ENCODE data around the gene CFAP58.

Gene CFAP58, protein sequence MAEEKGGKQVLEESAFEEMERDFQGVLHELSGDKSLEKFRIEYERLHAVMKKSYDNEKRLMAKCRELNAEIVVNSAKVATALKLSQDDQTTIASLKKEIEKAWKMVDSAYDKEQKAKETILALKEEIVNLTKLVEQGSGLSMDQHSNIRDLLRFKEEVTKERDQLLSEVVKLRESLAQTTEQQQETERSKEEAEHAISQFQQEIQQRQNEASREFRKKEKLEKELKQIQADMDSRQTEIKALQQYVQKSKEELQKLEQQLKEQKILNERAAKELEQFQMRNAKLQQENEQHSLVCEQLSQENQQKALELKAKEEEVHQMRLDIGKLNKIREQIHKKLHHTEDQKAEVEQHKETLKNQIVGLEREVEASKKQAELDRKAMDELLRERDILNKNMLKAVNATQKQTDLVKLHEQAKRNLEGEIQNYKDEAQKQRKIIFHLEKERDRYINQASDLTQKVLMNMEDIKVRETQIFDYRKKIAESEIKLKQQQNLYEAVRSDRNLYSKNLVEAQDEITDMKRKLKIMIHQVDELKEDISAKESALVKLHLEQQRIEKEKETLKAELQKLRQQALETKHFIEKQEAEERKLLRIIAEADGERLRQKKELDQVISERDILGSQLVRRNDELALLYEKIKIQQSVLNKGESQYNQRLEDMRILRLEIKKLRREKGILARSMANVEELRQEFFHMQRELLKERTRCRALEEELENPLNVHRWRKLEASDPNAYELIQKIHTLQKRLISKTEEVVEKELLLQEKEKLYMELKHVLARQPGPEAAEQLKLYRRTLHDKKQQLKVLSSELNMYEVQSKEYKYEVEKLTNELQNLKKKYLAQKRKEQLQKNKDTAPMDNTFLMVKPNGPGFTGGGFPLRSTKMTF

DNA sequence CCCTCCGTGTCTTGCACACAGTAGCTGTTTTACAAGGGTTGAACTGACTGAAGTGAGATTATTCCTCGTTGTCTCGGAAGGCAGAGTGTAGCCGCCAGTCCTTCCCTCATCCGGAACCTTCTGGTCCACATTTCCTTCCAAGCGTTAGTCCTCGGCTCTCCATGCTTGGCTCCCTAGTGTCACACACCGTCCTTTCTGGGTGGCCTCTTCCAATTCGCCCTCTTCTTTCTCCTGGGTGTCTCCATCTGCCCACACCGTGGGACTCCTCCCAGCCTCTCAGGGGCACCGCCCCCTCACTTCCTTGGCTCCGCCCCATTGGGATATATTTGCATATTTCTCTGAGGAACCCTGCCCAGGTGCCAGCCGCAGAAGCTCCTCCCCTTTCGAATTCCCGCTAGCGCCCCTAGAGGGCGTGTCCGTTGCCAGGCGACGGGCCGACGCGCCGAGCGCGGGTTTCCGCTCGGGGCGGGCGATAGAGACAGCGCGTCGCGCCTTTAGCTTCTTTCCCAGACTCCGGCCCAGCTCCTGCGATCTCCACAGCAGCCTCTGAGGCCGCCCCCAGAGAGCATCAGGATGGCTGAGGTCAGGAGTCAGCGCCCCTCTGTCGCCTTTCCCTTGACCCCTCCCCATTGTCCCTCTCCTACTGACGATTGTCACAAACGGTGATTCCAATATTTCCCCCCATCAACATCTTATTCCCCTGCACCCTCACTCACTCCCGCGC, at the start of gene CFAP58:
Gene CFAP58, plus strand, starts transcription at position 509 of the 724 bp plus-strand sequence. Its CDS starts 65 bp downstream, at position 574.
- peak; percentile 94 for DNase-seq

DNA sequence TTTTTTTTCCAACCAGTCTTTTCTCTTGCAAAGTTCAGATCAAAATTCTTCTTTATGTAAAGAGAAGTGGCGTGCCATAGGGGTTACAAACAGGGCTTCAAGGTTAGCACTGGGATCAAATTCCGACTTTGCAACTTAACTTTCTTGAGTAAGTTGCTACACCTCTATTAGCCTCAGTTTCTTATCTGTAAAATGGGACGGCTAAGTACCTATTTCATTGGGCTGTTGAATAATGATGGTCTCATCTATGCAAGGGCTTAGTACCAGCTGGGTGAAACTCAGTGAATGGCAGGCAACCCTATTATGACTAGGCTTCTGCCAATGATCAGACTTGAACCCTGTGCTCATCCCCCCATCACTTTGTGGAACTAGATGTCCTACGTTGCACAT, 49.3 kb upstream of the CFAP58 start:
- no peak for DNase-seq

DNA sequence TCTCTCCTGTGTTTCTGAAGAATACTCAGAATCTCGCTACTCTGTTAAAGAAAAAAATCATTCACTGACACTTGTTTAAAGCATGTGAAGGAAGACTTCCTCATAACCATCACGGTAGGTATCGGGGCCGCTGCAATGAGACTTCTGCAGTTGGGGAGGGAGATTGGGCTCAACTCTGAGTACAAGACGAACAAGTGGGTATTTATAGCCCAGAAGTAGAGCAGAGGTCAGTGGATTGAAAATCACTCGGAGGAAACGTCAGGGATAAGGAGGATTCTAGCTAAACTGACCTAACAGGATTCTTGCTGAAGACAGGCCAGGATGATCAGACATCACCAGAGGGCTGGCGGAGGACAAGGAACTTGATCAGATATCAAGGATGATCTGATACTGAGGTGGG, 48.7 kb upstream of the CFAP58 start:
- DNase-seq: no peak

DNA sequence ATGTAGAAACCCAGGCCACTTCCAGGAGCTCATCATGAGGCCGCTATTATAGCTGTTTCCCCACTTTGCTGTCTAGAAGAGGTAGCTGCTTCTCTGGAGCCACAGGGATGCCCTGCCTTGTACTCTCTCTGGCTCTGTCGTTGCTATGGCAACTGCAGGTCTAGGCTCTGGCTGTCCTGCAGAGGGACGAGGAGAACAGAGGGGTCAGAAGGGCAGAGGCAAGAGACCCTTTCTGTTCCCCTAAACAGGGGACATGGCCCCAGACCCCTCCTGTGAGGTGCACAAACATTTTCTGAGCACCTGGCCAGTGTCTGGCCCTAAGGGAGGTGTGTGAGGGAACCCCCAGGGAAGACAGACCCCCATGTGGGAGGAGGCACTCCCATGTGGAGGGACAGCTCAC, 46.7 kb upstream of the CFAP58 start:
- DNase-seq: no peak

DNA sequence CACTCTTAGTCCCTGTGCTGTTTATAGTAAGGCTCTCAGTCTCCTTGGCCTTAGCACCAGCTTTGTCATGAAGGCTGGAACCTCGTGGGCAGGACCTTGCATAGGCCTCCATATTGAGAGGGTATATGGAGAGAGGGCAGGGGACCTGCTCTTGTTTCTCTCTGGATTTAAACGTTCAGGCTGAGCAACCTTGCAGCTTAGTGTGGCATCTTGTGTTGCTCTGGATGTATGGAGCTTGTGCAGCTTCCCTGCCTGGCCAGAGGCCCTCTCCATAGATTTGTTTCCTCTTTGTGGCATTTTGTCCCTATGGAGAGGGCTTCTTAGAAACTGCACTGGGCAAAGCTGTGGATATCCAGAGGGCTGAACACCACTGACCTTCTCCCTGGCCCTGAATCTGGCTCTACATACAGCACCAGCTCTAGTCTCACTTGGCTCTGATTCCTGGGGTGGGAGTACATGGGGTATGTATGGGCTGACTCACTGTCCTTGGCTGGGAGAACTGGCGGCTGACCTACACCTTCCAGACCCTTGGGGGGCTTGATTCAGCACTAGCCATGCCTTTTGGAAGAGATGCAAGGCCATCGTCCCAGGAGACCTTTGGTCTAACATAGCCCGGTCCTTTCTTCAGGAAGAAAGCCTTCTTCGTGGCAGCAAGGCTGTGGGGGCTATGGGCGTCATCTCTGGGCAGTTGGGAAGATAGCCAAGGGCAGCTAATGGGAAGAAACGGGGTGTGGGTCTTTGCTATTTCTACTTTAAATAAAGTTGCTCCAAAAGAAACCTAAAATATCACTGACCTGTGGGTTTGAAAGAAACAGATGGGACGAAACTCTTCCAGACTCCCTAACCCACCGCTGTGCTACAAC, 45.8 kb upstream of the CFAP58 start:
- DNase-seq: no peak

DNA sequence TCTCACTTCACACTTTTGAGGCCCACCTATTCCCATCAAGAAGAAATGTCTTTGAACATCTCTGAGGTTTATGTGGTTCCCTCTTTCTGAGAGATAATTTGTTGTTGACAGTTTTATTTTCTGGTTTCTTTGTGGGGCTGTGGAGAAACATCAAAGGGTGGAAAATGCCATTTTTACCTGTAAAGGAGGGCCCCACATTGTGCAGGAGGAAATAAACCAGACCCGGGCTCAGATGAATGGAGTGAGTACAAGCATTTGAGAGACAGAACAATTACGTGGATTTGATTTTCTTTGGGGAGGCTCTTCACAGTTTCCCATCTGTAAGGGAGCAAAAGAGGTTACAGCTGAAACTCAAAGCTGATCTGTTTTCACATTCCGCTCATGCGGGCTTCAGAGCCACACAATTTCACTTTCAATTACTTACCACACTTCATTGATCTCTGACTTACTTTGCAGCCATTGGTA, 45.2 kb upstream of the CFAP58 start:
- DNase-seq: no peak

DNA sequence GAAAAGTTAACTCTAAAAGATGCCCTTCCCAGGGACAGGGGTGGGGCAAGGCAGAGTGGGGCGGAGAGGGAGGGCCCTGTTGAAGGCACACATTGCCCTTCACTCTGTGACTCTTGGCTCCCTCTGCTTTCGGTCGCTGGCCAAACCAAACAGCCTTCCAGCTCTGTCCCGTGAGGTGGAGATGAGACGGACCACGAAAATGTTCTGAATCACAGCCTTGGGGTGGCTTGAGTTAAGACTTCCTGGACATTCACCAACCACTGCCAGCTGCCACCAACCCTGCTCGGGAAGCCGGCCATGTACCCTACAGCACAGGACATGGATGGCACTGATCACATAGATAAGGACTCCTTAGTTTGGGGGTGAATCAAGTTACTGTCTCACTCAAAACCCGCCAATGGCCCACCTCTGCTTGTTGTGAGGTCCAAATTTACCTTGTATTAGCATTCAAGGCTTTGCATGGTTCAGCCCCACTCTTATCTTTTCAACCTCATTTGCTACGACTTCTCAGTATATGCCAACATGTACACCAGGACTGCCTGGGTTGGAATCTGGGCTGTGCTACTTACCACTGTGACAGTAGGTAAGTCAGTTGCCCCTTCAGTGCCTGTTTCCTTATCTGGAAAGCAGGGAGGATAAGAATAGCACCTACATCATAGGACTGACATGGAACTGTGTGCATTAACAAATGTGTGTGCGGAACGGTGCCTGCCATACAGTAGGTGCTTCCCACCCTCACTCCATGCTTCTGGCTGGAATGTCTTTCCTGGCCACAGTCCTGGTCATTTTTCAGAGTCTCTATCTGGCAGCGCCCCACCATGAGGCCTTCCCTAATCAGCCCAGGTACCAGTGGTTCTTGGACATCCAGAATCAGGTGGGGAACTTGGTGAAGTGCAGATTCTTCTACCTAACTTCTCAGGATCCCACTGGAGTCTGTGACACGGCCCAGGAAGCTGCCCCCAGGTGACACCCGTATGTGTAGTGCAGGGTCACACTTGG, 43.4 kb upstream of the CFAP58 start:
- no peak for DNase-seq

DNA sequence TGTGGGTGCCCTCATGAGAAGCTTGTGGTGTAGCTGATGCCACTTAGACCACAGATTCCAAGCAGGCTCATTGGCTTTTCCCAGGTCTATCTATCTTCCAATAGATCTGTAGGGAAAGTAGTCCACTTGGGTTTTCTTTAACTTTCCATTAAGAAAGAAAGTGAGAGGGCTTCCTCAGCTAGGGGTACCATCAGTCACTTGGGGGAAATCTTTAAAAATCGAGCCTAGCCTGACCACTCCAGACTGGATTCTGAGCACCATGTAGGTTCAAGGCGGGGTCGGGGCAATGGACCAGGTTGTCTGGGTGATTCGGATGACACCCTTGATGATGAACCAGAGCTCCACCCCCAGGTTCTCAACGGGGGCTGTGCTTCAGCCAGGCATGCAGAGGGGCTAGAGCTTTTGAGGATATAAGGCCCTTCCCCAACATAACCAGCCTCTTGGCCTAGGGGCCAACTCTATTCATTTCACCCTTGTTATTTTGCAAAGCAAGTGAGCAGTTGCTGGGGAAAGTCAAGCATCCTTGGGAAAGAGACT, 42.4 kb upstream of the CFAP58 start:
- DNase-seq: no peak

DNA sequence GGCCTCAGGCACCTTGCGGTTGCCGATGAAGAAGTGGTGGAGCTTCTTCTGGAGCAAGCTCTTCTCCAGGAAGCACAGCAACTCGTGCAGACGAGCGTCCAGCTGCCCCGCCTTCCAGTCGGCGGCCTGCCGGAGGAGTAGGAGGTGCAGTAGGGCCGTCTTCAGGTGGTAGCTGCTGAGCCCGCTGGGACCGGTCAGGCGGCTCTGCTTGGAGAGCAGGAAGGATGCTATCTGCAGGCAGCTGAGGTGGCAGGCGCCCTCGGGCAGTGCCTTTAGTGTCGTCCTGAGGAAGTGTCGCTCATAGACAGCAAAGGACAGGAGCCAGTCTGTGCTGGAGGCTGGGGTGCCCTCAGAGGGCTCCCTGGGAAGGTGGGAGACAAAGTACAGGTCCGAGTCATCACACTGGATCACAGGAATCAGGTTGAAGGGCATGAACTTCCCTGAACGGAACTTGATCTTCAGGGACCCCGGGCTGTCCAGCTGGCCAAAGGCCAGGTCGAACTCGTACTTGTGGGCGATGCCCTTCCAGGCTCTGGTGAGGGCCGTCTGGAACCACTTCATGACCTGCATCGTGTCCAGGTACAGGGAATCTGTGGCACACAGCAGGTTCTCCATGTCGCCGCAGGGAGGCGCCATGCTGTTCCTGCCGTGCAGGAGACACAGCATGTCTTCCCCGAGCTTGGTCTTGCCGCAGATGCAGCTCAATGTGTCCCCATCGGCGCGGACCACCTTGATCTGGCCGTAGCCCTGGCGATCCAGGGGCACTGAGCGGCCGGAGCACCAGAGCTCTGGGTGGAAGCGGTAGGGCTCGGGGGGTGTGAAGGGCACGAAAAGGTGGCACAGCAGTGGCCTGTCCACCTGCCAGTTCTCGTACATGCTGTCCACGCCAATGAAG, 38.8 kb upstream of the CFAP58 start:
- DNase-seq: no peak

DNA sequence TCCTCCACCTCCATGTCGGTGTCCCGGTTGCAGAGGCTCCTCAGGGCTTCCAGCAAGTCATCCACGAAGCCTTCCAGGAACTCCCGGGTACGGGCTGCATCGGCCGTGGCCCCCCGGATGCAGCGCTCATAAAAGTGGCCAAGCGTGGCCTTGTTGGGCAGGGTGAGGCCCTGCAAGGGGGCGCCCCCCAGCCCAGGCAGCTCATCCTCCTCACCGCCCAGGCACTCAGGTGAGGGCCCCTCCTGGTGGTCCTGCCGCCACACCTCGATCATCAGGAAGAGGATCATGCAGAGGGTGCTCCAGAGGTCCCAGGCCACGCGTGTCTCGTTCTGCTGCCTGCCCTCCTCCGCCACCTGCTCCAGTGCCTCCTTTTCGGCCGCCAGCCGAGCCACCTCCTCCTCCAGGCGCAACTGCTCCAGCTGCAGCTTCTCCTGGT, 38.1 kb upstream of the CFAP58 start:
- DNase-seq: no peak

DNA sequence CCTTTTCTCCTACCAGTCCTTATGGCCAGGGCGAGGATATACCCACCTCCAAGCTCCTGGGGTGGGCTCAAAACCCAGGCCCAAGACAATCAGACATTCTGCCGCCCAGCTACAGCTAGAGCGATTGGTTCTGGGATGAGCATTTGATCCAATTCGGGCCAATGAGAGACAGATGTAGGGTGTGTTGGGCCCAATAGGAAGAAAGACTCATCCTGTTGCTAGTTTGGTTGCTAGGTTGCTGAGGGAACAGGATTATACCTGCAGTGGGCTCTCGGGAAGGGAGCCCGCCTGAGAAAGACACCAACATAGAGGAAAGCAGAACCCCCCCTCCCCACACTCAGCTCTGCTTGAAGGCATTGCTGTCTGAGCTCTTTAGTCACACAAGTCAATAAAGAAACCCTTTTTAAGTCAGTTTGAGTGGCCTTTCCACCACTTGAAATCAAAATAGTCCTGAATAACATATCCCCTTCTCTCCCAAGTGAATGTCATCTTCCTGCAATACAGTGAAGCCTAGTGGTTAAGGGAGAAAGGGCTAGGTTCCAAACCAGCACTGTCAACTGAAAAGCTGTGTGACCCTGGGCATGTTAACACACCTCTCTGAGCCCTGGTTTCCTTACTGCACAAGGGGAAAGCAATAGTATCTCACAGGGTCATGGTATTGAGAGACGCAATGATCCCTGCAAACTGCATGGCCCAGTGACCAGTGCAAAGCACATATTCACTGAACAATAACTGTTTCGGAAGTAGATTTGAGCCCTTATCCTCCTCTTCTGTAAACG, 37.1 kb upstream of the CFAP58 start:
- no peak for DNase-seq

DNA sequence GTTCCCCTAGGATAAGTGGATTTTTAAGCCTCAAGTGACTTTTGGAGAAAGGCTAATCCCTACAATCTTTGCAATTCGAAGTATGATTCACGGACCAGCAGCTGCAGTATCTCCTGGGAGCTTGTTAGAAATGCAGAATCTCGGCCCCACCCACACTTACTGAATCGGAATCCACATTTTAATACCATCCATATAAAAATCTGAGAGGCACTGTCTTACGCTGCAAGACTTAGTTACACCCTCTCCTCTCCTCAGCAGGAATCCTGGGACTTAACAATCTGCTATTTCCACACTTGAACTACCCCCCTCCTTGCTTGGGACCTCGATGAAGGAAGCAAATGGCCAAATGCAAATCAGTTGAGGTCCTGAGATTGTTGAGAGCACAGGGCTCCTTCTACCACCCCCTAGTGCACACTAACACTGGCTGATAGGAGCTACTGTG, 36.3 kb upstream of the CFAP58 start:
- no peak for DNase-seq

DNA sequence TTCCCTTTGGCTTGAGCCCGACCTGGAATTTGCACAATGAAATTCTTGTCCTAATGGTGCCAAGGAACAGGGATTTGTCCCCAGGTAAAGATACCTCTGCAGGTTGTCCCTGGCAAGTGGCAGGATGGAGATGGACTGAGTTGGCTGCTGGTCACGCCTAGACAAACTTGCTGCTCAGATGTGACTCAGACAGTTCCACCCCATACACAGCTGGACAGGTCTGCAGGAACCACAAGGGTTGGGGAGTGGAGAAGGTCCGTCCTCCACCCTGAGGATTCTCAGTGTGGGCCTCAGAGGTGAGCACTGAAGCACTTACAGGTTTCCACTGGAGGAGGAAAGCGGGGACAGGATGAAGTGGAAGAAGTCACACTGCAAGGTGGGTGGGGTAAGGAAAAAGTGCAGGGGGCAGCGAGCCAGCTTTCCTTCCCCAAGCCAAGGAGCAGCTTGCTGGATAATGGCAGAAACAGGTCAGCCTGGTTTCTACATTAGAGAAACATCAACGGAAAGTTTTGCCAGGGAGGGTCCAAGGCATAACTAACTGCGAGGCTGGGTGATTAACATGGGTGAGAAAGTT, 35.8 kb upstream of the CFAP58 start:
- DNase-seq: no peak

DNA sequence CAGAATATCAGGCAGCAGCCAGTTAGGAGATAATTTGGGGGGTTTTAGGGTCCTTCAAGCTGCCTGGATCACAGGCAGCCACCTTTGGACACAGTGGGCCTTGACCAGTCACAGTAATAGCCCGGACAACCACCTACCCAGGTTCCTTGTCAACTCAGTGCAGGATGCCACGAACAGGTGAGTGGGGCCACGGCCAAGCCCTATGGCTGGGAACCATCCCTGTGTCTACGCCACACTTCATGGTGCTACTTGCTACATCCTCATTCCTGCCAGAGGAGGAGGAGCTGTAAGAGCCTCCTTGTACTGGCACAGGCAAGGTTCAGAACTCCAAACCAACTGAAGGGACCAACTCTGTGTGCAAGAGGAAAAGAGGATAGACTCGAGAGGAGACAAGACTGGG, 35.3 kb upstream of the CFAP58 start:
- DNase-seq: no peak

DNA sequence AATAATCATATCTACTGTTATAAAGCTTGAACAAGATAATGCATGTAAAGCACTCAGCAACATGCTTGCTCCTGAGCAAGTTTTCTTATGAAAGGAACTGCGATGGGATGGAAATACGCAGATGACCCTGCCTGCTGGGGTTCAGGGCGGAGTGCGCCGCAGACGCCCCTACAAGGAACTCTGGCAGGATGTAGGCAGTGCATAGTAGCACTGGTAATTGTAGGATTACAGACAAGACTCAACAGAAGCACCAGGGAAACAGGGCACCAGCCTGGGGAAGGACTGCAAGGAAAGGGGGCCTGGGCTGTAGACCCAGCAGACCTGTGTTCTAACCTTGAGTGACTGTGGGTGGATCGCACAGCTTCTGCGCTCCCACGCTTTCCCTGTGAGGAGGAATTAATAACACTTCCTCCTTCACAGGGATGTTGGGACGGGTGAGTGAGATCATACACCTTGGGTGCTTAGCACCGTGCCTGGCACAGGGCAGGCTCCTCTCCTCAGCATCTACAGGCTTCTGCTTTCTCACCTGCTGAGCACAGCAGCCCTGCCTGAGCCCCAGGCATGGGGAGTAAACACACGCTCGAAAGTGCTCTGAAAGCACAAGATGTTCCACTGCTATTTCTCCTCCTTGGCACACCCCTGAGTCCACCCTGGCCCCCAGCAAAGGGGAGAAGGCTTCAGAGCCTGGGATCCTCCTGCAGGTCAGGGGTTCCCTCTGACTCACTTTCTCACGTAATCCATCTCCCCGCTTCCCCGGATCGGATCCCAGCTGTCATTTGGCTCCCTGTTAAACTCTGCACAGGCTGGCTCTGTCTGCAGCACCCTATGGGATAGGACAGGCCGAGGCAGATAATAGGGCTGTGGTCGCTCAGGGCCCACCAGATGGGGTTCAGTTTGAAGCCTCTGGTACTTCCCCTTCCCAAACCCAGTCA, 34.6 kb upstream of the CFAP58 start:
- no peak for DNase-seq

DNA sequence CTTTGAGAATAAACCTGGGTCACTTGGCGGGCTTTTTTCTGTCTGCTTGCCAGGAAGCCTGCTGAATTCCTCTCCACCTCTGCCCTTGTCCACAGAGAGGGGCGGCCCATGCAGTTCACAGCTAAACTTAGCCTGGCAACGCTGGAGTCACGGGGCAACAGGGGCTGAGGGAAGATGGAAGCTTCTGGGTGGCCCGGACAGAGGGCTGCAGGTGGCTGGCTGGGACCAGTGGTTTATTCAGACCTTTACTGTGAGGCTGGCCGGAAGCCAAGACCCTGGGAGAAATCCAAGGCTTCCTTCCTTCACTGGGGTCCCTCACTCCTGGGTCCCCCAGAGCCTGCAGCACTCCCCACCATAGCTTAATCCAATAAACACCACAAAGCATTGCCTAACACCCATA, 32.4 kb upstream of the CFAP58 start:
- DNase-seq: no peak
